Adrenal gland (tissue), 12 donors: ENCODE data around the gene SOX9. TPM values are rescaled to one million over a fixed set of nuclear protein-coding genes. Genes with fewer than 3 reads are reported as not detected.

Source experiments
- DNase-seq, 7 donors: peaks; one replicate each; pipeline ENCODE4 v3.0.0-alpha.2; 2019 to 2020
- H3K27ac ChIP-seq, 5 donors: fragments of 200-600 bp; sonication (generic) in 4 of 5; 1 replicate in 3 of 5; 2 replicates in 2 of 5; pipeline versions ENCODE4 v1.5.1 to v1.8.0; 2016 to 2020; ENCODE audit warnings: mild to moderate bottlenecking in 1 of 5
- H3K27me3 ChIP-seq: fragments of 200-600 bp; 2 replicates; pipeline ENCODE4 v1.8.0; 2021
- H3K36me3 ChIP-seq, 2 donors: fragments of 200-600 bp; replicated peaks in 1 of 2; 1 replicate in 1 of 2; 2 replicates in 1 of 2; pipeline versions ENCODE4 v1.5.1 to v1.8.0; 2018 to 2022
- H3K4me1 ChIP-seq, 2 donors: fragments of 200-600 bp; replicated peaks in 1 of 2; 1 replicate in 1 of 2; 2 replicates in 1 of 2; pipeline versions ENCODE4 v1.5.1 to v1.8.0; 2018 to 2021
- H3K4me3 ChIP-seq, 4 donors: fragments of 200-600 bp; sonication (generic) in 3 of 4; one replicate each; pipeline ENCODE4 v1.5.1; 2016 to 2018
- H3K9me3 ChIP-seq, 3 donors: fragments of 200-600 bp; sonication (generic) in 1 of 3; replicated peaks in 1 of 3; 1 replicate in 2 of 3; 2 replicates in 1 of 3; pipeline versions ENCODE4 v1.5.1 to v1.8.0; 2016 to 2021
- CTCF ChIP-seq, 6 experiments: fragments of 450-650 bp in 4 of 6; fragments of 200-600 bp in 2 of 6; sonication (generic) in 1 of 6; IDR thresholded peaks; 1 replicate in 5 of 6; 2 replicates in 1 of 6; pipeline versions ENCODE4 v1.5.1 to v1.8.0; 2016 to 2021; ENCODE audit warnings: antibody characterized with exemption in 6 of 6, mild to moderate bottlenecking in 2 of 6, moderate library complexity in 1 of 6
- POLR2A ChIP-seq, 2 donors: fragments of 450-650 bp; IDR thresholded peaks; one replicate each; pipeline ENCODE4 v1.6.1; 2017; ENCODE audit warnings: antibody characterized with exemption in 2 of 2, mild to moderate bottlenecking in 2 of 2, moderate library complexity in 1 of 2
- WGBS, 4 donors: extraction: QIAGEN DNeasy Blood & Tissue Kit in 2 of 4; methylation state at CpG; one replicate each; pipeline versions ENCODE4 v1.1.5 to v1.1.7; 2013 to 2017; 5-methylcytosine and 5-hydroxymethylcytosine counted together
- intact Hi-C, 2 donors: fragments of 100-400 bp; cut with DNase I; formaldehyde crosslinking; loops; one replicate each; pipeline versions ENCODE4 v1.14.1 to v1.15.0; 2022 to 2023
- polyA plus RNA-seq, 3 donors: library from polyadenylated mRNA; stranded (reverse); fragments of 200-250 nt in 2 of 3; fragments of 350-450 nt in 1 of 3; fragmentation: Illumina TruSeq in 1 of 3; extraction: RNeasy Lipid Tissue Mini Kit (QIAGEN cat#74804) in 1 of 3; gene quantifications; one replicate each; pipeline ENCODE4 v1.2.3, GENCODE V29; 2013 to 2014
- total RNA-seq, 9 donors: library from RNA; depleted of rRNA in 4 of 9; stranded (reverse); fragments of >200 nt in 4 of 9; fragments of 120-200 nt in 1 of 9; fragmentation: NEBNext Ultra II Directional in 1 of 9; extraction: Animal tissue kit (Norgen Biotek cat#: 25700) in 1 of 9; gene quantifications; one replicate each; pipeline versions ENCODE4 v1.1.0 to v1.2.4, GENCODE V29; 2013 to 2023
- donor health status: healthy with polysubstance abuse.
- donor health status: Bipolar disorder and iron deficiency.
- donor health status: DM: yes; HTN: yes; CAD: no.
- donor health status: DM: no; HTN: no; CAD: no.
- donor health status: DM: no; HTN: no; CAD: no.
- donor health status: DM: yes; HTN: yes; CAD: no.

Gene SOX9
- total and polyA plus RNA-seq, 12 donors = 0.22 to 8.9 (median 4.5) TPM

- intact Hi-C loops = no loop called here
Observed at GRCh38 chr17:72104164-72104862, 16.5 kb upstream of the SOX9 start.

GRCh38 chr17:72104863-72105234 is 16.0 kb upstream of the SOX9 start:
- 63 to 74% (median 69%) methylated on average over 6 of the region's 6 CpGs for WGBS, 4 donors
- no peaks in the 10 kb centered on the region for H3K36me3 ChIP-seq
- H3K27me3 ChIP-seq = no peaks in the 10 kb centered on the region
- H3K4me3 ChIP-seq = no peak overlapping the region
- H3K9me3 ChIP-seq = no peaks in the 10 kb centered on the region
- H3K27ac ChIP-seq = no peak overlapping the region
- intact Hi-C loops = no loop called here
- H3K4me1 ChIP-seq = no peaks in the 10 kb centered on the region
- TF ChIP-seq POLR2A (IDR thresholded peaks at IDR 0.05) (no peak), CTCF (IDR thresholded peaks at IDR 0.05) (no peak)
- no peak for DNase-seq

More at GRCh38 chr17:72104164-72104862, 16.5 kb upstream of the SOX9 start:
- H3K4me3 ChIP-seq = no peak overlapping the region
- no peaks in the 10 kb centered on the region for H3K4me1 ChIP-seq
- no peak for DNase-seq
- no peaks in the 10 kb centered on the region for H3K27me3 ChIP-seq
- 69 to 75% (median 72%) methylated on average over 10 to 11 of the region's 11 CpGs for WGBS, 4 donors
- no peak overlapping the region for H3K27ac ChIP-seq
- TF ChIP-seq CTCF (IDR thresholded peaks at IDR 0.05) (no peak), POLR2A (IDR thresholded peaks at IDR 0.05) (no peak)
- no peaks in the 10 kb centered on the region for H3K9me3 ChIP-seq
- H3K36me3 ChIP-seq = no peaks in the 10 kb centered on the region

- intact Hi-C loops = no loop called here
- TF ChIP-seq POLR2A (IDR thresholded peaks at IDR 0.05) = no peak
- TF ChIP-seq CTCF (IDR thresholded peaks at IDR 0.05) = no peak
- H3K4me1 ChIP-seq = no peaks in the 10 kb centered on the region
- no peaks in the 10 kb centered on the region for H3K36me3 ChIP-seq
- no peaks in the 10 kb centered on the region for H3K9me3 ChIP-seq
- peaks cover 3% of the 10 kb centered on the region for H3K27me3 ChIP-seq
- H3K4me3 ChIP-seq = no peak overlapping the region
- H3K27ac ChIP-seq = no peak overlapping the region
- DNase-seq = no peak
- 56 to 91% (median 76%) methylated on average over 5 of the region's 5 CpGs for WGBS, 4 donors
Observed at GRCh38 chr17:72107100-72107499, 13.7 kb upstream of the SOX9 start.

- no peak for DNase-seq
- TF ChIP-seq POLR2A (IDR thresholded peaks at IDR 0.05) = no peak
- TF ChIP-seq CTCF (IDR thresholded peaks at IDR 0.05) = no peak
- intact Hi-C loops = loop anchor here in 1 of 2 donors (10.0 kb wide), 3 partner anchors 424 to 1466 kb away; no protein-coding TSS in a partner anchor
- H3K4me1 ChIP-seq = no peaks in the 10 kb centered on the region
- no peak overlapping the region for H3K4me3 ChIP-seq
- H3K27ac ChIP-seq = no peak overlapping the region
- H3K27me3 ChIP-seq = peaks cover 14% of the 10 kb centered on the region
- no peaks in the 10 kb centered on the region for H3K9me3 ChIP-seq
- no peaks in the 10 kb centered on the region for H3K36me3 ChIP-seq
- WGBS, 4 donors = 49 to 68% (median 53%) methylated on average over 18 of the region's 18 CpGs
Observed at GRCh38 chr17:72110231-72110941, 10.4 kb upstream of the SOX9 start.
